Activated T-cell treated with anti-CD3 and anti-CD28 coated beads for 24 hours (primary cell): ENCODE measurements around the gene PAWR.
"Not testable (repeated sequence)": the region's sequence is repeated elsewhere in the genome, so short reads cannot be mapped to it uniquely, and the experiment has no call there.

Experiments
- DNase-seq: peaks from one replicate; pipeline ENCODE4 v3.0.0-alpha.2; 2020; ENCODE audit warnings: low read depth

The PAWR gene

DNA sequence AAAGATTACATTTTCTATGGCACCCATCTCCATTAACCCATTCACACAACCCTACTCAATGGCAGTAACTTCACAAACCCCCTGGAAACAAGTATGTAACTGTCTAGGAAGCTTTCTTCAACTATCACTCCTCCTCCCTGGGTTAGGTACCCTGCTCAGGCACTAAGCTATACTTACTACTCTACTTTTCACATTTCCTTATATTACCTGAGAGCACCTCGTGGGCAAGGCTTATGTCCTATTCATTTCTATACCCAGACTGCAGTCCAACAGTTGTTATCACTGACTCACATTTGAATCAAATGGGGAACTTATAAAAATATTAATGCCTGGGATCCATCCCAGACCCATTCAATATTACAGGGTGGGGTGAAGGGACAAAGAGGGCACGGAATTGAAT is 4.6 kb downstream of the PAWR start:
- no peak for DNase-seq

DNA sequence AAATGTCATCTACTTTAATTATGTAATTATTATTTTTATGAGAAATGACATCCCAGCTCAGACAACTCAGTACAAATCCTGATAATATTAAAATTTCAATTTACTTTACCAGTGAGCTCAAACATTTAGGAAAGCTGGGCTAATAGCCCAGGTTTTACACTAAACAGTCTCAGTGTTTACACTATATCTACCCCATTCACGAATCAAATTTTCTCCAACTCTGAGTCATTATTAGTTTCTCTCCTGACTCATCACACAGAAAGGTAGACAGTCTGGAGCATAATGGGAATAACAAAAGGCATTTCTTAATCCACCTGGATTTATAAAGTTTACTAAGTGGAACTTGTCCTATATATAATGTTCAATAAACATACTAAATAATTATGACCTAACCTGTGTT is 5.7 kb downstream of the PAWR start:
- no peak for DNase-seq

DNA sequence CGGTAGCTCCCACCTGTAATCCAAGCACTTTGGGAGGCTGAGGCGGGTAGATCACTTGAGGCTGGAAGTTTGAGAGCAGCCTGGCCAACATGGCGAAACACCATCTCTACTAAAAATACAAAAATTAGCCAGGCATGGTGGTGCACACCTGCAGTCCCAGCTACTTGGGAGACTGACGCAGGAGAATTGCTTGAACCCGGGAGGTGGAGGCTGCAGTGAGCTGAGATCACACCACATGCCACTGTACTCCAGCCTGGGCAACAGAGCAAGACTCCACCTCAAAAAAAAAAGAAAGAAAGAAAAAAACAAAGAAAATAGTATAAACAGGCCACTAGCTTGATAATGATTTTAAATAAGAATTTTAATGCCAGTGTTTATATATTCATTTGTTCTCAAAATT is 6.4 kb downstream of the PAWR start:
- DNase-seq: not testable (repeated sequence)

DNA sequence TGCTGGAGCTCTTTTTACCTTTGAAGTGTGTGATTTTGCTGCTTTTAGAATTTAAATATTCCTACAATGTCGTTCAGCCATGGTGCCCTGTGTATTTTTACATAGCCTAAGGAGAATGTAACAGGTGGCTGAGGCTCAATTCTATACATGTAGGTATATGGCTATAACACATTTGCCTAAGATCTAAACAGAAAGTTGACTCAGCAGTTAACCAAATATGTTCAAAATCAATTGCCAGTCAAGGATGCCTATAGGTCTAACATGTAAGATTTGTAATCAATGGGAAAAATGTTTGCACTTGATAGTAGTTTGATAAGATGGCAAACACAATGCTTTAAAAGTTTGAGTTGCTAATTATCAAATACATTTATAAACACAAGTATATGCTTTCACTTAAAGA is 8.2 kb downstream of the PAWR start:
- DNase-seq: no peak

DNA sequence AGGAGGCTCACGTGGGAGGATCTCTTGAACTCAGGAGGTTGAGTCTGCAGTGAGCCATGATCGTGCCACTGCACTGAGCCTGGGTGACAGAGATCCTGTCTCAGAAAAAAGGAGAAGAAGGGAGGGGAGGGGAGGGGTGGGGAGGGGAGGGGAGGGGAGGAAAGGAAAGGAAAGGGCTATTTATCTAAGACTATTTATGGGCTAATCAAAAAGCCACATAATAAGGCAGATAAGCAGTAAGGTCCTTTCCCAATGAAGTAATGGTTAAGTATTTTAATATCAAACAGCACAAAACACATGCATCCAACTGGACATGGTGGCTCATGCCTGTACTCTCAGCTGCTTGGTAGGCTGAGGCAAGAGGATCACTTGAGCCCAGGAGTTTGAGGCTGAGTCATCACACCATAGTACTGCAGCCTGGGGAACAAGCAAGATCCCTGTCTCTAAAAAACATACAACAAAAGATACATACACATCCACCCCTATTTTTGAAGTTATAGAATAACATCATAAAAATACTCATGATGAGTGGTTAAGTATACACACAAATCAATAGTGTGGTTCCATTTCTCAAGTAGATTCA is 9.7 kb downstream of the PAWR start:
- DNase-seq: no peak

DNA sequence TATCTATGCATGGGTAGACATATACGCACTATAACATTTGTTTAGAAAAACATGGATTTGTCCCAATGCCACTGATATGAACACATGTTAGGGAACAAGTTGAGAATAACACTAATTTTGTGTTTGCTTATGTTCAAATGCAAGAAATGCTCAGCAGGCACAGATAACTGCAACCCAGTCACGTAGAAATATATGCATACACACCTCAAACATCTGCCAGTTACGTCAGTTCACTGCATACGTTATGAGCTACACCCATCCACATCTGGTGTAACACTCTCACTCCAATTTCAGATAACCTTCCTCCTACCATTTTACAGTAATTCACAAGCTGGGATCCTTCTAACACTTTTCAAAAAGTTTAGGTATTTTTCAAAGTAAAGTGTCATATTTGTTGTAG is 10.7 kb downstream of the PAWR start:
- DNase-seq: no peak

DNA sequence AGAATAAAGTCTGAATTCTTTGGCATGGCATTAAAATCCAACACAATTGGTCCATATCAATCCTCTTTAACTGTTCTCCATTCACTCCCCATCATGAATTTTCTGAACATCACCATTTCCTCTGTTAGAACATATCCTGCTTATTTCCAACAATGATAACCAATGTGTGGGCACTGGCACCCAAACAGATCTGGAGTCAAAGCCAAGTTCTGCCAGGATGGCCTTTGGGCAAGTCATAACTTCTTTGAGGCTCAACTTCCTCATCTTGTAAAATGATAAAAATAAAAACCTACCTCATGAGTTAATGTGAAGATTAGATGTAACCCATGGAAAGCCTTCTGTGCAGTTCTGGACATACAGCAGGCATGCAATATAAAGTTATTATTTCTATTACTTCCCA is 12.5 kb downstream of the PAWR start:
- no peak for DNase-seq

DNA sequence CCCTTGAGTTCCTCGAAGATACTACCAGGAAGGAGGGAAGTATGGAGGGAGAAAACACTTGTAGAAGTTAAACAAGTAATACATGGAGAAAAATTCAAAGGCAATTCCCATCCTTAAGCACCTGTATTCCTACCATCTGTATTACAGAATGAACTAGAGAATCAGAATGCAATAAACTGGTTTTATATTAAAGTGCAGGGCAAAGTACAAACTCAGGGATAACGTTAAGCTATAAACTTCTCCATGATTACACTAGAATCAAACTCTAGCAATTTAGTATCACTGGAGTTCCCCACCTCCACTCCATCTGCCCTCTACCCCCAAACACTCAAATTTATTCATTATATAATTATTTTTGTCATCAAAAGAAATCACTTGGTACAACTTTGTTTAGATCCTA is 13.1 kb downstream of the PAWR start:
- DNase-seq: no peak

DNA sequence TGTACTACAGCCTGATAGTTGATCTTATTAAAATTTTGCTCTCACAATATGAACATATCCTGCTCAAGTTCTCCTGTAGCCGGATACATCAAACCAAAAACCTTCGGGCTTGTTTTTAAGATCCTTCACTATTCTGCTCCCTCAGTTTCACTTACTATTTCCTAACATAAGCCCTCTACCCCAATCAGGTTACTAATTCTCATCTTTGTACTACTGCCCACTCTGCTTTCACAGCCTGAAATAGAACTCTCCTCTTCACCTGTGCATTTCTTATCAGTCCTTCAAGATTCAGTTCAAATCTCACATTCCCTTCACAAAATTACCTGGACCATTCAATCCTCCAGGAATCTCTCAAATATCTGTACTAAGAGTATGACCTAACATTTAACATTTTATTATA is 14.2 kb downstream of the PAWR start:
- DNase-seq: no peak

DNA sequence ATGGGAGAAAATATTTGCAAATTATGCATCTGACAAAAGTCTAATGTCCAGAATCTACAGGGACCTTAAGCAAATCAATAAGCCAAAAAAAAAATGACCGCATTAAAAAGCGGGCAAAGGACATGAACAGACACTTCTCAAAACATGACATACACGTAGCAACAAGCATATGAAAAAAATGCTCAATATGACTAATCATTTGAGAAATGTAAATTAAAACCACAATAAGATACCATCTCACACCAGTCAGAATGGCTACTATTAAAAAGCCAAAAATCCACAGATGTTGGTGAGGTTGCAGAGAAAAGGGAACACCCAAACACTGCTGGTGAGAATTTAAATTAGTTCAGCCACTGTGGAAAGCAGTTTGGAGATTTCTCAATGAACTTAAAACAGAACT is 16.1 kb downstream of the PAWR start:
- DNase-seq: no peak

DNA sequence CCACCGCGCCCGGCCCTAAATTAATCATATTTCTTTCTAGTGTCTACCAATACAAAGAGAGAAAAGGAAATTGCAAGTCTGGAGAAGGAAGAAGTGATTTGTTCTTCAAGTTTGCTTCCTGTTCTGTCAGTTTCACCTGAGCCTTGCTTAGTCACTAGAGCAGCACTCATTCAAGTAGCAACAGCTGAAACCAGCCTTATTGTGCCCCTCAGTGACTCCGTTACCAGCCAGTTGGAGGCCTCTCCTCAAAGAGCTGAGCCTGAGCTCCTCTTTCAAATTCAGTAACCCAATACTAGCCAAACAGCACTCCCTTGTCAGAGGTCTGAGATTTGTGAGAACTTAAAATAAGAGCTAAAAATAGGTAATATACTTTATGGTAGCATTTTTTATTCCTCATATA is 17.4 kb downstream of the PAWR start:
- DNase-seq: no peak

DNA sequence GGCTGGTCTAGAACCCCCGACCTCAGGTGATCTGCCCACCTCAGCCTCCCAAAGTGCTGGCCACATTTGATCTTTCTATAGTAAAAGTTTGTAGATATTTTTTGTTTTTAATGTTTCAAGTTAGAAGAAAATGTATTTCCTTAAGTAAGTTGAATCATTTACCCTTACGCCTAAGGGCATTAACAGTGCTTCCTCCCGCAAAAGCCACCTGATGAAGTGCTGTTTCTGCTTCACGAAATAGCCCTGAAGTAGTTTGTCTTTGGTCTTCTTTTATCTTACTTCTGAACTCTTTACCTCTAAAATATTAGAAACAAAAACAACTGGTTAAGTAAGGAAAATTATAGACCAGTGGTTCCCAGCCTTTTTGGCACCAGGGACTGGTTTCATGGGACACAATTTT is 22.7 kb downstream of the PAWR start:
- no peak for DNase-seq

DNA sequence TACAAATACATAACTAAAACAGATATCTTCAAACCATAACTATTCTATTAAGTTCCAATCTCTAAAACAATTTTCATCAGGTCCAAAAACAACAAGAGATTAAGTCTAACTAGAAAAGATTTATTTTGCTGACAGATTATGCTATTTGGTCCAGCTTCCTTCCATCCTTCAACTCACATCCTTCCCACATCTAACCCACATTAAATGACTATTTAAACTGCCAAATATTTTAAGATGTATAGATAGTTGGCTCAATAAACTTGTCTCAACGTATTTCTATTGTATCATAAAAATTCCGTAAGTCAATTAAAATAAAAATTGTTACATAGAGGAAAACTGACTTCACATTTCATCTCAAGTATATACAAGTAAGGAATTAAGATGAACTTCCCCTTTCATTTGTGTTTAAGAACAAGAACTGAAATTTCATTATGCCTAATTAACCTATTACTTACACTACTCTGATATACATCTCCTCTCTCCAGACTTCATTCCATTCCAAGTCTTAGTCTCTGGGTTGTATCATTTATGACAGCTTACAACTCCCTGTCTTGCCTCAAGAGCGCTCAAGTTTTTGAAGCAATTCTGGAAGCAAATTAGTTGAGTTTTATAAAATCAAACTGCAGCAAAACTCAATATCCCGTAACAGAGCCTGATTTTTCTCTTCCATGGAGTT is 25.4 kb downstream of the PAWR start:
- DNase-seq: no peak

DNA sequence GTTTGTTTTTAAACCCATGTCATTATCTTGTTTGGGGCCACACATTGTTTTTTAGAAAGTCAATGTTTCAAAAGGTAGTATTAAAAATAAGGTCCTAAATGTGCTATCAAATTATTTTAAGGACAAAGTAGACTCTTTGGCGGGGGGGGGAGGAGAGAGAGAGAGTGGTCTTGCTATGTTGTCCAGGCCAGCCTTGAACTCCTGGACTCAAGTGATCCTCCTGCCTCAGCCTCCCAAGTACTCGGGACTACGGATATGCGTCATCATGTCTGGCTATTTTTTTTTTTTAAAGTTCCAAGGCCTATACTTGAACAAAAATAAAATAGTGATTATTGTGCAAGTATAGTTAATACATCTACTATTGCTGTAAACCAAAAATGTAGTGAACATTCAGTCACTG is 26.2 kb downstream of the PAWR start:
- no peak for DNase-seq

DNA sequence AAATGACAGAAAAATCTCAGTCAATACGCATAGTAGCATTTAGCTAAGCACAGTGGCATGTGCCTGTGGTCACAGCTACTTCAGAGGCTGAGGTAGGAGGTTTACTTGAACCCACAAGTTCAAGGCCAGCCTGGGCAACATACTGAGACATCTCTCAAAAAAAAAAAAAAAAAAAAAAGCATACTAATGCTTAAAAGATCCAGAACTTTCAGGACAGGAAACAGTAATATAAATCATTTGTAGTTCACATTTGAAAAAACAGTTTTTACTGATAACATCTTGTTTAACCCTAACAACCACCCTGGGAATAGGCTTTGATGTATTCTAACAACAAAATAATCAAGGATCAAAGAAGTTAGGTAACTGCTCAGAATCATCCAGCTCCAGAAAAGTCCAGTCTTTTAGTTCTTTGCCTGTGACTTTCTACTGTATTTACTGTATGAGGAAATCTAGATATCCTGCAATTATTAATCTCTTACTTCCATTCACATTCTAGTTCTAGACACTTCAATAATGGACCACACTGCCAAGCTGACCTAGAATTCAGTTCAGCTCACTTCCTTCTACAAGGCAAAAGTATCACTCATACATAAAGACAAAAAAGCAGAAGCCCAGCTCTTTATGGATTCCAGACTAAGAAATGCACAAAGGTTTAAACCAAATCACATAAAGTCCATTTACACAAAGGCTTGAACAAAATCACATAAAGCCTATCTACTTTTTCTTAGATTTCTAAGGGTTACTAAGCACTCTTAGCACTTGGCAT is 28.5 kb downstream of the PAWR start:
- DNase-seq: no peak

DNA sequence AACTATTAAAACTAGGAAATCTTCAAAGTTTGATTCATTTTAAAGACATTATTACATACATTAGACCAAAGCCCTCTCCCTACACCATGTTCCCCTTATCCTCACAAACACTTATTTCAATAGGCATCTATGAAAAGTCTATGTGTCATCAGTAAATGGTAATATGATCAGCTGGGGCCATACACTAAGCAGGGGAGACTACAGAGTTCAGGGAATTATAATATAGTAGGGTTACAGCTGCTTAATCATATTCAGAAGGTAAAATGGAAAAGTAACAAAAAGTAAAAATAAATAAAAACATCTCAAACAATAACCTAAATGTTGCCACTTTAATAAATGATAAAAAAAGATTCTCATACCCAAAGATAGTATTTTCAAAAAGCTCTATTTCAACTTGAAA is 29.1 kb downstream of the PAWR start:
- DNase-seq: no peak

DNA sequence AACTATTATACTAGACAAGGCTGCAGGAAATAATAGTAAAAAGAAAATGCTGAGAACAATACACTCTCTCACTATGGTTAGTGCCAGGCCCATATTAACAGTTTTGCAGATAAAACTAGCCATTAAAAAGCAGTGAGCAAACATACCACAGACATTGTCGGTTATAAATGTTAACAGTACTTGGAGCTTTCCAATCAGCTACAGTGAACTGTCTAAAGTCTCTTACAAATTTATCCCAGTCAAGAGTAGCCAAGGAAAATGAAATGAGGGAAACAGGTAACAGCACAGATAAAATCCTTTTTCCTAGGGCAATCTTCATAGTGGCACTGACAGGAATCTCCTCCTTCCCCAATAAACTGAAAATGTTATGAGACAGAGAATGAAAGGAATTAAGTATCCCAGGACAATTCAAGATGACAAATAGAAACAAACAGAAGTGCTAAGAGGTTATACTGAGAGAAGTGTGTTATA is 30.8 kb downstream of the PAWR start:
- DNase-seq: no peak

DNA sequence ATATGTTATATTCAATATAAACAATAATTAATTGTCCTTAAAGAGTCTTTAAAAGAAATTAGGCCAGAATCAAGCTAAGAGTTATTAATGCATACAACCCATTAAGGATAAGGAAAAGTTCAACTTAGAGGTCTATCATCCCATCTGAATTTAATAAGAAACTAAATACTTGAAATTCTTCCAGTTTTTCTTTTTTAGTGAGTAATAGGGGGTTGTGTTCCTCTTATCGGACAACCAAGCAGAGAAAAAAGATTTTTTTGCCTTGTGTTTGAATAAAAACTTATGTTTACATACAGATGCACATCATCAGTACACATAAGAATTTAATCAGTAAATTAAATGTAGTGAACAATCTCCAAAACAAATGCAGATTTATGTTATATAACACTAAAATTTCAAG is 32.5 kb downstream of the PAWR start:
- DNase-seq: no peak

DNA sequence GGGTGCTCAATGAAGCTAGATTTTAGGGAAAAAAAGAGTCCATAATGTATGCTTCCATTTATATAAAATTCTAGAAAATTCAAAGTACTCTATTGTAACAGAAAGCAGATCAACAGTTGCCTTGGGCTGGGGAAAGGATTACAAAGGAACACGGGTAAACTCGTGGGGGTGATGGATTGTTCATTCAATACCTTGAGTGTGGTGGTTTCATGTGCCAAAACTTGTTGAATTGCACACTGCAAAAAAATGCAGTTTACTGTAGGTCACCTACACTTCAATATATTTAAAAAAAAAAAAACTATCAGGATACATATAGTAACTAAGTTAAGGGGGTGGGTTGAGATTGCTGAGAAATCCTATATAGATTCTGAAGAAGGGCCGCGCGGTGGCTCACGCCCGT is 33.6 kb downstream of the PAWR start:
- DNase-seq: no peak

DNA sequence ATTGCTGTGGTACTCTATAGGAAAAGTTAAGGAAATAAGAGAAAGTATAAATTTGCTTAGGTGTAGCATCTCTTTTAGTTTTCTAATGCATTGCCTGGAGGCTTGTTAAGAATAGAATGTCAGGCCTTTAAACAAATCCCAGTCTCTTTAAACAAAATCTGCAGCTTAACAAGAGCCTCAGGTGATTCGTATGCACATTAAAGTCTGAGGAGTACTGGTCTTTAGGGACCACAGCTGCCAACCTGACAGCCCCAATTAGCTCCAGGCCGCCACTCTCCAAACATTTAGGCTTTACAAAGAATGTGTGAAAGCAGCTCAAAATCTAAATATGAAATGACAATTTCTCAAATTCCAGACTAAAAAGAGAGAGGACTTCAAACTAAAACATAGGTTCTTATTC is 35.7 kb downstream of the PAWR start:
- no peak for DNase-seq

DNA sequence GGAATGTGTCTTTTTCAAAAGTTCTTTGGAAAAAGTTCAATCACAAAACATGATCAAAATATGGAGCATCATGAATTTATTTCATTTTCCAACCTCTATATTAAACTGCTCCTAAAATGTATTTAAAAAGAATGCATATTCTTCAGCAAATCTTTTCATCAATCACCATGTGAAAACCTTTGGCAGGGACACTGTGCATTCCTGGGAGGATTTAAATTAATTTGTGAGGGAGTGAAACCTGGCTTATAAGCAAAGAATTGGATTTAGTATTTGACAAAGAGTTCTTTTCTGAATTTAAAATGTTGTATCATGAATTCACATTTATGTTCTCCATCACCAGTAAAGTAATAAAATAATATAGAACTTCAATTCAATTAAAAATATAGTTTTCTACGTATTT is 38.2 kb downstream of the PAWR start:
- DNase-seq: no peak

DNA sequence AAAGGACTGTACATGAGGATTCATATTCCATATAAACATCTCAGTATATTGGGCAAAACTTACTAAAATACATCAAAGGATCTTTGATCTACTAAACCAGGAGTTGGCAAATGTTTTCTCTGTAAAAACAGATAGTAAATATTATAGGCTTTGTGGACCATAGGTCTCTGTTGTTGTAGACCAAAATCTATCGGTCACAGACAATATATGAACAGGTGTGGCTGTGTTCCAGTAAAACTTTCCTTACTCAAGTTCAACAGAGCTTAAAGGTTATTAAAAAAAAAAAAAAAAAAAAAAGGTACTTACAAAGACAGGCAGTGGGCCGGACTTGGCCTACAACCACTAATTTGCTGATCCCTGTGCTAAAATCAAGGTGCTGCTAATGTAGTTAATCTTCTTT is 40.3 kb downstream of the PAWR start:
- no peak for DNase-seq

DNA sequence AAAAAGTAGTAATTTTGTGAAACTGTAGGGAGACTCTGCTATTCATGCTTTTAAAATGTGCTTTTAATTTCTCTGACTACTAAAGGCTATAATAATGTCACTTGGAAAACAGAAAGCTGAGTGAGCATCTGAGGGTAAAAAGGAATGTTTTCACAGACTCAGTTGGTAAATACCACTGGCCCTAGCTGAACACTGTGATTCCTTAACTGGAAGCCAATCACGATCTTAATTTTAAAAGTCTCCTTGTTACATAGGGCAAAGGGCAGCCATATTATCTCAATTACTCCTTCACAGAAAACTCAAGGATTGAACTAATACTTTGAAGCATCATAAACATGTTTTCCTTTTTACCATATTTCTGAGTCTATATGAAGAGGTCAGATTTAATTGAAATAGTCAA is 41.9 kb downstream of the PAWR start:
- no peak for DNase-seq

DNA sequence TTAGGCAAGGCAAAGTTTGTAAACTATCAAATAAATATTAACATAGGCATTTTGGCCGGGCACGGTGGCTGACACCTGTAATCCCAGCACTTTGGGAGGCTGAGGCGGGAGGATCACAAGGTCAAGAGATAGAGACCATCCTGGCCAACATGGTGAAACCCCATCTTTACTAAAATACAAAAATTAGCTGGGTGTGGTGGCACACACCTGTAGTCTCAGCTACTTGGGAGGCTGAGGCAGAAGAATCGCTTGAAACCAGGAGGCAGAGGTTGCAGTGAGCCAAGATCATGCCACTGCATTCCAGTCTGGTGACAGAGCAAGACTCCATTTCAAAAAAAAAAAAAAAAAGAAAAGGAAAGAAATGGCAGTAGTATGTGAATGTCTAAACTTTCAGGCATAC is 43.9 kb downstream of the PAWR start:
- not testable (repeated sequence) for DNase-seq
